Ectodermal cell (in vitro differentiated cells): ENCODE results near the gene LUZP1.
"Not testable (repeated sequence)": the region's sequence is repeated elsewhere in the genome, so short reads cannot be mapped to it uniquely, and the experiment has no call there.

Source experiments
- H3K27ac ChIP-seq: 2 replicates; pipeline ENCODE4 v1.7.0; 2013; ENCODE audit warnings: mild to moderate bottlenecking, low read depth, low read length; ENCODE audit not compliant: insufficient read depth, poor library complexity, severe bottlenecking
- H3K27me3 ChIP-seq: 2 replicates; pipeline ENCODE4 v1.7.0; 2013; ENCODE audit warnings: mild to moderate bottlenecking, low read length; ENCODE audit not compliant: insufficient read depth, control insufficient read depth, poor library complexity, severe bottlenecking
- H3K36me3 ChIP-seq: one replicate; pipeline ENCODE4 v1.7.0; 2013; ENCODE audit warnings: low read length; ENCODE audit not compliant: control insufficient read depth, insufficient read depth
- H3K4me1 ChIP-seq: one replicate; pipeline ENCODE4 v1.7.0; 2013; ENCODE audit warnings: low read length; ENCODE audit not compliant: control insufficient read depth, insufficient read depth
- H3K4me3 ChIP-seq: 2 replicates; pipeline ENCODE4 v1.7.0; 2013; ENCODE audit warnings: low read depth, low read length, control low read depth; ENCODE audit not compliant: insufficient read depth
- H3K9me3 ChIP-seq: 2 replicates; pipeline ENCODE4 v1.7.0; 2013; ENCODE audit warnings: mild to moderate bottlenecking, low read length, moderate library complexity; ENCODE audit not compliant: control insufficient read depth
- WGBS, 2 experiments: methylation state at CpG; one replicate each; pipeline ENCODE4 v1.1.7; 2013; ENCODE audit warnings: missing lambda C conversion rate in 2 of 2; 5-methylcytosine and 5-hydroxymethylcytosine counted together

LUZP1 gene

DNA sequence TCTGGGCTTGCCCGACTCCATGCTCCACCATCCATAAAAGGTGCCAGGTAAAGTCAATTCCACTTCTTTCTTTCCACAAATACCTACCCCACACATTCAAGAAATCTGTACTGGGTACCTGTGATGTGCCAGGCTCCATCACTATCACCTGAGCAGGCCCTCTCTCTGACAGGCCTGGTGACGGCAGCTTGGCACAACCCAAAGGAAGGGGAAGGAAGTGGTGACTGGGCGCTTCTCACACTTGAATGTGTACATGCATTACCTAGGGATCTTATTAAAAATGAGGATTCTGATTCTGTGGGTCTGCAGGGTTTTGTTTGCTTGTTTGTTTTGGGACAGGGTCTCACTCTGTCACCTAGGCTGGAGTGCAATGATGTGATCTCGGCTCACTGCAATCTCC lies 41.1 kb upstream of the LUZP1 start:
- no peaks in the 10 kb centered on the region for H3K9me3 ChIP-seq
- no peaks in the 10 kb centered on the region for H3K4me1 ChIP-seq
- no peak overlapping the region for H3K27ac ChIP-seq
- no peak overlapping the region for H3K4me3 ChIP-seq
- WGBS, 2 experiments: 96% methylated on average over 4 of the region's 4 CpGs
- no peaks in the 10 kb centered on the region for H3K36me3 ChIP-seq
- no peaks in the 10 kb centered on the region for H3K27me3 ChIP-seq

DNA sequence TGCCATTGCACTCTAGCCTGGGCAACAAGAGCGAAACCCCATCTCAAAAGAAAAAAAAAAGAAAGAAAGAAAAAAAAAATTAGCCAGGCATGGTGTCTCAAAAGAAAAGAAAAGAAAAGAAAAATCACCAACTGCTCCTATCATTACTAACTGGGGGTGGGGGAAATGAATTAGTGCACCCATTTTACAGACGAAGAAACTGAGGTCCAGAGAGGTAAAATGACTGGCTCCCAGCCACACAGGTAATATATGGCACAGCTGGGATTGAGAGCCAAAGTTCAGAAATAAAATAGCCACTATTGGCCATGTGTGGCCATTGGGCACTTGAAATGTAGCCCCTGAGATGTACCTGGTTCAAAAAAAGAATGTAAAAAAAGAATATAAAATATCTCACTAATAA lies 39.9 kb upstream of the LUZP1 start:
- Histone ChIP-seq H3K27me3 (no peaks in the 10 kb centered on the region), H3K4me3 (no peak overlapping the region), H3K9me3 (no peaks in the 10 kb centered on the region), H3K4me1 (no peaks in the 10 kb centered on the region), H3K36me3 (no peaks in the 10 kb centered on the region), H3K27ac (no peak overlapping the region)
- WGBS, 2 experiments: 88 to 93% methylated on average over 1 of the region's 2 CpGs

DNA sequence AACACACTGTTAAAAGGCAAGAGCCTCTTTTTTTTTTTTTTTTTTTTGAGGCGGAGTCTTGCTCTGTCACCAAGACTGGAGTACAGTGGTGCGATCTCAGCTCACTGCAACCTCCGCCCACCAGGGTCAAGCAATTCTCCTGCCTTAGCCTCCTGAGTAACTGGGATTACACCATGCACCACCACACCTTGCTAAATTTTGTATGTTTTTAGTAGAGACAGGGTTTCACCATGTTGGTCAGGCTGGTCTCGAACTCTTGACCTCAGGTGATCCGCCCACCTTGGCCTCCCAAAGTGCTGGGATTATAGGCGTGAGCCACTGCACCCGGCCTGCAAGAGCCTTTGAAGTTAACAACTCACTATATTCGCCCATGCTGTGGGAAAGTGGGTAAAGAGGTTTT lies 39.1 kb upstream of the LUZP1 start:
- not testable (repeated sequence) for H3K27me3 ChIP-seq, H3K4me3 ChIP-seq, H3K4me1 ChIP-seq, H3K27ac ChIP-seq, H3K9me3 ChIP-seq, H3K36me3 ChIP-seq
- WGBS, 2 experiments: 85 to 90% methylated on average over 8 of the region's 8 CpGs

DNA sequence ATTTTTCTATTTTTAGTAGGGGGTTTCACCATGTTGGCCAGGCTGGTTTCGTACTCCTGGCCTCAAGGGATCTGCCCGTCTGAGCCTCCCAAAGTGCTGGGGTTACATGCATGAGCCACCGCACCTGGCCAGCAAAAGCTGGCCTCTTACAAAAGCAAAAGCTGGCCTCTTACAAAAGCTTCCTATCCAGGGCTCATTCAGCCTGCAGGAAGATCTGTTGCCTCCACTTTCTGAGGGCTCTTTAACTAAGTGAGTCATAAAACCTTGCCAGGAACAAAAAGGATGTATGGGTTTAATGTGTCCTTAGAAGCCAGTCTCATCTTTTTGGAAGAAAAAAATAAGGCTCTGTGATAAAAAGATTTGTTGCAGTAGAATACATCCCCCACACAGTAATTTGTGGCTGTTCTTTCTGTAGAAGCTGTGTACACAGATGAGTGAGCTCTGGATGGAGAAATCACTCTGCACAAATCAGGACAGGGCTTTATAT lies 33.6 kb upstream of the LUZP1 start:
- H3K4me1 ChIP-seq: no peaks in the 10 kb centered on the region
- WGBS, 2 experiments: 89 to 91% methylated on average over 3 of the region's 3 CpGs
- no peak overlapping the region for H3K27ac ChIP-seq
- no peak overlapping the region for H3K4me3 ChIP-seq
- H3K36me3 ChIP-seq: no peaks in the 10 kb centered on the region
- no peaks in the 10 kb centered on the region for H3K9me3 ChIP-seq
- H3K27me3 ChIP-seq: no peaks in the 10 kb centered on the region

DNA sequence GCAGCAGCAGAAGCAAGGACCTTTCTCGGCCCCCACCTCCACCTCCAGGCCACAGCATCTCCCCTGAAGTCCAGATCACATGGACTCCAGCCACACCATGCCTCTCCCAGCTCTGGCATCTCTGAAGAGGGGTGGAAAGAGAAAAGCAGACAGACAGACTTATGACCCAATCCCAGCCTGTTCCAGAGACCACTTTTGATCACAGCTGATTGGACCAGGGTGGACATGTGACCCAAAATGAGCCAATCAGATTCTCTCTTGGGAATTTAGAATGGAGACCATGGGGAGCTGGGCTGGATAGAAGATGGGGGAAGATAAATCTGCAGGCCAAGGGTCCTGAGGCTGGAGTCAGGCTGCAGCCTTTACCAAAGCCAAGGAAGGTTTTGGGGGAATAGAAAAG lies 32.2 kb upstream of the LUZP1 start:
- no peaks in the 10 kb centered on the region for H3K4me1 ChIP-seq
- WGBS, 2 experiments: 96 to 100% methylated on average over 1 of the region's 1 CpG
- no peaks in the 10 kb centered on the region for H3K9me3 ChIP-seq
- H3K4me3 ChIP-seq: no peak overlapping the region
- H3K27me3 ChIP-seq: no peaks in the 10 kb centered on the region
- H3K36me3 ChIP-seq: no peaks in the 10 kb centered on the region
- no peak overlapping the region for H3K27ac ChIP-seq

DNA sequence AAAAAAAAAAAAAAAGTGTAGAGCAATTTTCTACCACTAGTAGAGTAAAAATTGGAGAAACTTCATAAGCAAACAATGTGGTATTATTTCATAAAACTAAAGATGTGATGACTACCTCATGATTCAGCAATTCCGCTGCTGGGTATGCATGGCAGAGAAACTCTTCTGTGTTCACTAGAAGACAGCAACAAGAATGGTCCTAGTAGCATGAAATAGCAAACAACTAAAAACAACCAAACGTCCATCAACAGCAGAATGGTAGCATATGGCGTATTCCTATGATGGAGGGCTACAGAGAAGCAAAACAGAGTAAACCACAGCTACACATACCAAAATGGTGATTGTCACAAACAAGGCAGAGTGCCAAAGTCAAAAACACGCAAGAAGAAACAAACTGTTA lies 29.7 kb upstream of the LUZP1 start:
- Histone ChIP-seq H3K4me1 (no peaks in the 10 kb centered on the region), H3K27me3 (no peaks in the 10 kb centered on the region), H3K27ac (no peak overlapping the region), H3K9me3 (no peaks in the 10 kb centered on the region), H3K36me3 (no peaks in the 10 kb centered on the region), H3K4me3 (no peak overlapping the region)
- WGBS, 2 experiments: 90 to 98% methylated on average over 4 of the region's 4 CpGs

DNA sequence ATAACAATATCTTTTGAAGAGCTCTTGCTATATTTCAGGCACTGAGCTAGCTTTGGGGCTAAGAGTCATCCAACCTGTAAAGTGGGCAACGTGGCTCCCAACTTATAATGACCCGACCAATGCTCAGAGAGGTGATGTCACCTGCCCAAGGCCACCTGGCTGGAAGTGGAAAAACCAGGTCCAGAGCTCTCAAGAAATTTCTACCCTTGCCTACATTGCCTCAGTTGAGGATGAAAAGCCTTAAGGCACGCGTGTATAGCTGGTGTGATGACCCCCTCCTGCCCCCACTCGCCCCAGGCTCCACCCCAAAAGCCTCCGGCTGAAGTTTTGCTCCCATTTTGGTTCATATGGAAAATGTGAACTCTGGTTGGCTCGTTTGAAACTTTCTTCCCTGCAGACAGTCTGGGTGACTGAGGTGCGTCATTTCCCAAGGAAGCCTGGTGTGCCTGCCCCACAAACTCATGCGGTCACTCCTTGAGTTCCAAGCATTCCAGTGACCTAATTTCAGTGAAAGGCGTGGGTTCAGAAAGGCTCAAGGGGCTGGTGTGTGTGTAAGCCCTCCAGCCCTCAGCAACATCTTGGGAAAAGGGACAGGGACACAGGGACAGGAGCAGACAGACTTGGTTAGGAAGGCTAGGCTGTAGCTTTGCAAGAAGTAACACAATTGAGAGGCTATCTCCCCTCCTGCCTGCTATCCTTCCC lies 28.1 kb upstream of the LUZP1 start:
- Histone ChIP-seq H3K4me1 (no peaks in the 10 kb centered on the region), H3K27me3 (no peaks in the 10 kb centered on the region), H3K4me3 (no peak overlapping the region), H3K9me3 (no peaks in the 10 kb centered on the region), H3K36me3 (no peaks in the 10 kb centered on the region), H3K27ac (no peak overlapping the region)
- 88% methylated on average over 10 of the region's 10 CpGs for WGBS, 2 experiments

DNA sequence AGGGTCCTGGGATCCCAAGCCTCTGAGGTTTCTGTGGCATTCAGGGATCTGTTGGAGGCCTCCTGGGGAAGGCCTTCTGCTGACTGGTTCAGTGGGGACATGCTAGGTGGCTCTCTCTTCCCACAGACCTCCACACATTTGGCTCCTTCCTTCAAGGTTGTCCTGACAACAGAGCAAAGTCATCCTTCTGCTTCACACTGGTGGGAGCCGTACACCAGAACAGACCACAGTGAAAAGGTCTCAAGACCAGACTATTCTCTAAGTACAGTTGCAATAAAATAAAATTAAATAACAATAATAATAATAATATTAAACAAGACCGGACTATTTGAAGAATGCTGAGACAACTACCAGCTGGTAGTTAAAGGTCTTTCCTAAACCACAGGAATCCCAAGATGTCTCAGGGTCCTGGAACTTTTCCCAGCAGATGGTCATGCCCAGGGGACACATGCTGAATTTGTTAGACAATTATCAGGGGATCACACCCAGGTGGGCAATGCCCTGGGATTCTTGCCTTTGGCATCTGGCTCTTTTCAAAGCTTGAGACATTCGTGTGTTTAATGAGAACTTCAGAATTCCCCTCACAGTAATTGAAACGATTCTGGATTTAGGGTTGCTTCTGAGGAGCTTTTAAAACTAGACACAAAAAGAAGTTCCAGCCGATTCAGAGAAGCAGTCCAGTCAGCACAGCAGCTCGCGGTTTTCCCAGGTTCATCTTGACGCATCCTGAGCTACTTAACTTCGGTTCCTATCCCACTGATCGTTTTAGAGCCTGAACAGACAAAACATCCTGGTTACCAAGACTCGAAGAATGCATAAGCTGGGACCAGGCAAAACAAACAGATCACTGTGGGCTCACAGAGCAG lies 25.7 kb upstream of the LUZP1 start:
- H3K9me3 ChIP-seq: no peaks in the 10 kb centered on the region
- H3K4me1 ChIP-seq: no peaks in the 10 kb centered on the region
- H3K27ac ChIP-seq: no peak overlapping the region
- H3K36me3 ChIP-seq: no peaks in the 10 kb centered on the region
- 87% methylated on average over 11 of the region's 11 CpGs for WGBS, 2 experiments
- no peaks in the 10 kb centered on the region for H3K27me3 ChIP-seq
- H3K4me3 ChIP-seq: no peak overlapping the region

DNA sequence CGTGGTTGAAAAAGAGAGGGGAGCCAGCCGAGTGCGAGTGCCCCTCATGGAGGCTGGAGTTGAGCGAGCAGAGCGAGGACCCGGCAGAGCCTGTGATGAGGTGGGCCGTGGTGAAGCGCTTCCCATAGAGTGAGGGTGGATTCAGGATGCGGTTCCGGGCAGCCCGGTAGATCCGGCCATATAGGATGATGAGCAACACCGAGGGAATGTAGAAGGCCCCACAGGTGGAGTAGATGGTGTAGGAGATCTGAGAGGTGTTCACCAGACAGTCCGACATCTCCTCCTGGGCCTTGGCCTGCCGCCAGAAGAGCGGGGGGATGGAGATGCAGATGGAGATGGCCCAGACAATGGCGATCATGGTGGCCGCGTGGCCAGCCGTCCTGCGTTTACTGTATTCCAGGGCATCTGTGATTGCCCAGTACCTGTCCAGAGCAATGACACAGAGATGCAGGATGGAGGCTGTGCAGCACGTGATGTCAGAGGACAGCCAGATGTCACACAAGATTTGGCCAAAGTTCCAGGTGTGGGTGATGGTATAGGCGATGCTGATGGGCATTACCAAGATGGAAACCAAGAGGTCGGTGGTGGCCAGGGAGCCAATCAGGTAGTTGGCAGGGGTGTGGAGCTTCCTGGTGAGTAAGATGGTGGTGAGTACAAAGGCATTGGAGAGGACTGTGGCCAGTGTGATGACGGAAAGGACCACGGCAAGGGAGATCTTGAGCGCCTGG lies 24.9 kb upstream of the LUZP1 start:
- no peak overlapping the region for H3K27ac ChIP-seq

DNA sequence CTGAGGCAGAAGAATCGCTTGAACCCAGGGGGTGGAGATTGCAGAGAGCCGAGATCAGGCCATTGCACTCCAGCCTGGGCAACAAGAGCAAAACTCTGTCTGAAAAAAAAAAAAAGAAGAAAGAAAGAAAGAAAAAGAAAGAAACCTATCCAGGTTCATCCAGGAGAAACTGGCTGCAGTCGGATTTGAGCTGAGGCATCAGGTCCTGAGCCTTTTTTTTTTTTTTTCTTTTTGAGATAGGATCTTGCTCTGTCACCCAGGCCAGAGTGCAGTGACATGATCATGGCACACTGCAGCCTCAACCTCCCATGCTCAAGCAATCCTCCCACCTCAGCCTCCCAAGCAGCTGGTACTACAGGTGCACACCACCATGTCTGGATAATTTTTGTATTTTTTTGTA lies 22.5 kb upstream of the LUZP1 start:
- 95 to 97% methylated on average over 3 of the region's 3 CpGs for WGBS, 2 experiments

More for the DNA sequence above, 24.9 kb upstream of the LUZP1 start:
- H3K36me3 ChIP-seq: no peaks in the 10 kb centered on the region
- H3K4me1 ChIP-seq: no peaks in the 10 kb centered on the region
- WGBS, 2 experiments: 97% methylated on average over 27 of the region's 27 CpGs
- H3K4me3 ChIP-seq: no peak overlapping the region
- H3K9me3 ChIP-seq: no peaks in the 10 kb centered on the region
- H3K27me3 ChIP-seq: no peaks in the 10 kb centered on the region

More for the DNA sequence above, 22.5 kb upstream of the LUZP1 start:
- Histone ChIP-seq H3K9me3 (no peaks in the 10 kb centered on the region), H3K4me3 (no peak overlapping the region), H3K27me3 (no peaks in the 10 kb centered on the region), H3K36me3 (no peaks in the 10 kb centered on the region), H3K4me1 (no peaks in the 10 kb centered on the region), H3K27ac (no peak overlapping the region)
